ENCODE measurements around the gene LHFPL3.

DNA sequence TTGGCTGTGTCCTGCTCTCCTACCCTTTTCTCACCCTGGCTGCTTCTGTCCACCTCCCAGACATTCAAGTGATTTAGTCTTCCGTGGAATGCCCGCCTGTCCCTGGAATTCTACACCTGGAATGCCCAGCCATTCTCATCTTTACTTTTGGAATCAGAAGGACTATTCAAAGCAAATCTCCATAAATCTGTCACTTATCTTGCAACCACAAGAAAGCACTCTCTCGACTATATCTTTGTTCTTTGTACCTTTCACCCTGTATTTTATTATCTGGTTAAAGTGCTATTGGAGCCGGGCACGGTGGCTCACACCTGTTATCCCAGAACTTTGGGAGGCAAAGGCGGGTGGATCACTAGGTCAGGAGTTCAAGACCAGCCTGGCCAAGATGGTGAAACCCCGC is 606.3 kb downstream of the LHFPL3 start:
- TF ChIP-seq, protein P1, sequence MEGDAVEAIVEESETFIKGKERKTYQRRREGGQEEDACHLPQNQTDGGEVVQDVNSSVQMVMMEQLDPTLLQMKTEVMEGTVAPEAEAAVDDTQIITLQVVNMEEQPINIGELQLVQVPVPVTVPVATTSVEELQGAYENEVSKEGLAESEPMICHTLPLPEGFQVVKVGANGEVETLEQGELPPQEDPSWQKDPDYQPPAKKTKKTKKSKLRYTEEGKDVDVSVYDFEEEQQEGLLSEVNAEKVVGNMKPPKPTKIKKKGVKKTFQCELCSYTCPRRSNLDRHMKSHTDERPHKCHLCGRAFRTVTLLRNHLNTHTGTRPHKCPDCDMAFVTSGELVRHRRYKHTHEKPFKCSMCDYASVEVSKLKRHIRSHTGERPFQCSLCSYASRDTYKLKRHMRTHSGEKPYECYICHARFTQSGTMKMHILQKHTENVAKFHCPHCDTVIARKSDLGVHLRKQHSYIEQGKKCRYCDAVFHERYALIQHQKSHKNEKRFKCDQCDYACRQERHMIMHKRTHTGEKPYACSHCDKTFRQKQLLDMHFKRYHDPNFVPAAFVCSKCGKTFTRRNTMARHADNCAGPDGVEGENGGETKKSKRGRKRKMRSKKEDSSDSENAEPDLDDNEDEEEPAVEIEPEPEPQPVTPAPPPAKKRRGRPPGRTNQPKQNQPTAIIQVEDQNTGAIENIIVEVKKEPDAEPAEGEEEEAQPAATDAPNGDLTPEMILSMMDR (IDR thresholded peaks at IDR 0.05 in 4 of 5, conservative IDR thresholded peaks at IDR 0.05 in 1 of 5), result no peak
- no peak for TF ChIP-seq POLR2A (IDR thresholded peaks at IDR 0.05)
